GM19035 (cell line): ENCODE results near the gene GRM7.
A peak's percentile ranks its signal among the peaks of the same experiment; 100 is the strongest.

Experiments
- ATAC-seq: cut with Tn5 transposase; IDR thresholded peaks from one replicate; pipeline ENCODE4 v1.9.1; 2021; ENCODE audit not compliant: unreplicated experiment

GRM7 gene

DNA sequence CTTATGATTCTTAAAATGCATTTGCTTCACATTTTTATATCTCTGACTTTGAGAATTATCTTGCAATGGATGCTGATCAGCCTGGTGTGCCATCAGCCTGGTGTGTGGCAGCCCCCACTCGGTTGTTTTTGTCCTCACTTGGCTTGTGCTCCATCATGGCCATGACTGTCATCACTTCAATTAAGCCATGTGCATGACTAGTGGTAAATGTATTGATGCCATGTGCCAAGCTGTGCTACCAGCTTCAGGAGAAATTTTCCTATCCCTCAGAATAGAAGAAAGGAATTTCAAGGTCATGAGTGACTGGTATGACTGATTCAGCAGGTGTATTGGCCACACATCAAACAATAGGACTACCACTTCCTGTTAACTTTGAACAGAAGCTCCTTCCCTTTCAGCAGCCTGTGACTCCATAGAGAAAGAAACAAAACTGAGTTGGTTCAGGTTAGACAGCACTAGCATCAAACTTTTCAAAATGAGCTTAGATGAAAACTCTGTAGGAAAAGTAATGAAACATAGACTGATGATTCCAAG is 251.7 kb downstream of the GRM7 start:
- ATAC-seq, result no peak

DNA sequence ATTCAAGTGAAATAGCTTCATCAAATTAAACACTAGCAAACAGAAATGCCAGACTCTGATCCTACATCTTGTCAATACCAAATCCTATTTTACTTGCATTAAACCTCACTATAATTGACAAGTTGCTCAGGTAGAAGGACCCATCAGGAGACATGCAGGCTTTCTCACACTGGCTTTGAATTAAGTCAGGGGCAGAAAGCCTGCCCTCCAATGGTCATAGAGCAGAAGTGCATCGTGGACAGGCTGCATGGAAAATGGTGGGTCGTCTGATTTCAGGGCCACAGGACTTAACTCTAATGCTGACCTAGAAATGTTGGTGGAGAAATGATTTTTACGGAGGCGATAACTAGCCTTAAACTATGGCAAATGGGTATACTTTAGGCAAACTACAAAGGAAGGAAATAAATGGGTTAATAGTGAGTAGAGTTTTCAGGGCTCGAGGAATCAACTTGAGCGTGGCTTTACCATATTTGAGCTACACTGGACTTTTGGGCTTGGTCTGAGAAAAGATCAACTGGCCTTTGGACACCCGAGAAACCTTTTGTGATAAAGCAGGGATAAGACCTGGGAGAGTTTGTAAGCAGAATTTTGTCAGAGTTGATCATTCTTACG is 283.9 kb downstream of the GRM7 start:
- ATAC-seq, result peak; percentile 86

DNA sequence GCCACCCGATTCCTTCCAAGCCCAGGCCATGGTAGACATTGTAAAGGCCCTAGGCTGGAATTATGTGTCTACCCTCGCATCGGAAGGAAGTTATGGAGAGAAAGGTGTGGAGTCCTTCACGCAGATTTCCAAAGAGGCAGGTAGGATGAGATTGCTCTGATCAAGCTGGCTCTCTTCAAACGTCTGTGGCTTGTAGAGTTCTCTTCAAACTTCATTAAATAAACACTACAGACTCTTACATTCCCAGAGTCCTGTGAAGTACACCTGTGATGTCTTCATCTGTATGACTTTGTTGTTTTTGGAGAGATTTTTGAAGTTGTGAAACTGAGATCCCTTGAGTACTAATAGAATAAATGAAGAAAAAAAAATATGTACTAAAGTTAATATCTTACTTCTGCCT is 285.6 kb downstream of the GRM7 start:
- no peak for ATAC-seq

DNA sequence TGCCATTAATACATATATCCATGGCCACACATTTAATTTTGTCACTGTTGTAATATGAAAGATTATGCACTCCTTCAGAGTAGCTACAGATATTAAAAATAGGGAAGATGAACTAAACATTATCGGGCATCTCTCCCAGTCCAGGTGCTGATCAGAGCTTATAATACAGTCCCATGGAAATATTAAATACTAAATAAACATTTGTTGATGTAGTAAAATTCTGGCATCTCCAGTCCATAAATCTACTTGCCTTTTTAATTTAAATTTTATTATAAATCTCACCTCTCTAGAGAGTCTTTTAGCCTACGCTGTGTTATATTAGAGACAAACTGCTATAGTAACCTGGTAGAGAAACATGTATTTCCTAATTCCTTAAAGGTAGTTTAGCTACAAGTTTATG is 297.6 kb downstream of the GRM7 start:
- no peak for ATAC-seq

DNA sequence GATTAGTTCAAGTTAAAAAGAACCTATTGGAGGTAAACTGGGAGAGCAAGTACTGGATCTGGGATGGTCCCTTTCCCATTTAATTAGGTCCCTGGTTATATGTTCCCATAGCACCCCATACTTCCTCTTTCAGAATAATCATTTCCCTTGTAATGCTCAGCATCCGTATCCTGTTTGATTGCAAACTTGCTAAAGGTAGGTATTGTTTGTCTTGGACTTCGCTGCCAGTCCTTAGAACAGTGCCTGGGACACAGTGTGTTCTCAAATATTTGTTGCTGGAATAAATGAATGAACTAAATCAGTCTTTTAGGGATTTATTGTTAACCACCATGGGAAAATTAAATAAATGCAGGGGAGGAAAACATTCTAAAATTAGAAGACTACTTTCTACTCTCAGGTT is 299.8 kb downstream of the GRM7 start:
- no peak for ATAC-seq

DNA sequence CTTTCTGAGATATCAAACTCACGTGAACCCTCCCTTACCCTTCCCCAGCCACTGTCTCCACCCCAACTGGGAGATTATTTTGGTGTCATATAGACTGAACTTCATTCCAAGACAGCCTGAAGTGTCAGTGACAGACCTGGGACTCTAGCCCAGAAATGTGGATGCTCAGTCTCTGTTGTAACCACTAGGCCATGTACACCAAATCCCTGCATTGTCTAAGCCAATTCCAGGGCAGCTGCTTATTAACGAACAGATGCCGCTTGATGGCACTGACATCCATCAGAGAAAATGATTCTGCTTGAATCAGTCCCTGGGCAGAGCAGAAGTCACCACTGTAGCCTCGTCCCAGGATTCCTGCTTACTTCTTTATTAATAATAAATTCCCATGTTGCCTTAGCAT is 305.5 kb downstream of the GRM7 start:
- ATAC-seq, result no peak

DNA sequence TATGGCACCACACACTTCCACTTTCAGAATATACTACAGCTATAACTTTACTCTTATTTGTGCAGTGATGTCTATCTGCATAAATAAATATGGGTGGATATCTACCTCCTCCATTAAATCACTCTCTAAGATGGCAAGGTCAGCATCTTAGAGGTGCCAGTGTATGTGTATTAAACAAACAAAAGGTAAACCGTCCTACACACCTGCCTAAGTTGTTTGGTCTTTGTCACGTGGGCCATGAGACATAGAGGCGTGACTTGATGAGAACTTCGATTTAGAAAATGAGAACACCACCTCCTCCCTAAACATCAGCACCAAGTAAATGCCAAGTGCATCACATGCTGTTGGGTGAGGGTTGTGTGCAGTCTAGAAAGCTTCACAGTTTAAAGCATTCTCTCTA is 310.6 kb downstream of the GRM7 start:
- ATAC-seq, result no peak

DNA sequence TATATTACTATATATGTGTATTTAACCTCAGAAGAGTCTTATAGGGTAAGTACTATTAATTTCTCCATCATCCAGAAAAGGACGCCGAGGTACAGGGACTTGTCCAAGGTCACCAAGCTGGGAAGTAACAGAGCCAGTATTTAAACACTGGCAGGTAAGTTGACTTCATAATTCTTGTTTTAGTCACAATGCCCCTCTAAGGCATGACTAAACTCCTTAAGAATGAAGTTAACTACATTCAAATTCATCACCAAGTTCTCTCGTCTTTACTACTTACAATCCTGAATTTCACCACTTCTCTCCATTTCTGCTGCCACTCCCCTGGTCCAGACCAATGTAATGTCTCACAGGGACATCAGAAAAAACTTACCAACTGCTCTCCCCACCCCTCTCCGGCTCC is 312.1 kb downstream of the GRM7 start:
- no peak for ATAC-seq

DNA sequence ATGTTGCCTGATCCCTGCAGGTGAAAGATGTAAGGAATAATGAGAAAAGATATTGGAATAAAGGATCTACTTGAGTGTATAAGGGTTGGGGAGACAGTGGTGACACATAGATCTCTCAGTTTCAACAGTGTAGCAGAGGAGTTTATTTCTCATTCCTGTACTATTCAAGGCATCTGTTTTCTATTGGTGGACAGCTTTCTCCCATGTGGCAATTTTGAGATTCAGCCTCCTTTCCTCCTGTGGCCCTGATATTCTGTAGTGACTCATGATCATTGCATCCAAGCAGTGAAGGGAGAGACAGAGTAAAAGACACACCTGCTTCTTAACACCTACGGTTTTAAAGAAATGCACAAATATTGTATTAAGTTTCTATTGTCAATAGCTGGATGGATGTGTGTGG is 327.6 kb downstream of the GRM7 start:
- no peak for ATAC-seq

DNA sequence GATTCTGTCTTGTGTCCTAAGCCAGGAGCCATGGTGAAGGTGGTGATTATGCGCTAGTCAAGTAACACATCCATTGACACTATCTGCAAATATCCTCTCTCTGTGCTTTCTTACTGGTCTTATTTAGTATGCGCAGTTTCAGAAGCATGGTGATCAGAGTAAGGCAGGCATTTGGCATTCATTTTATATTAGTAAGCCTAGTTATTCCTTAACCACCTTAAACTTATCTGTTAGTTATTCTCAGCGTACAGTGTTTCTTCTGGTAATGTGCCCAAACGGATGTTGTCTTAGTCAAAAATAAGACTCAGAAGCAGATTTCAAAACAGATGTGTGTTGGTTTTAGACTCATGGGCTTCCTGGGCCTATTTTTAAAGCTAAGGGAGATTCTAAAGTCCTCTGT is 329.2 kb downstream of the GRM7 start:
- no peak for ATAC-seq

DNA sequence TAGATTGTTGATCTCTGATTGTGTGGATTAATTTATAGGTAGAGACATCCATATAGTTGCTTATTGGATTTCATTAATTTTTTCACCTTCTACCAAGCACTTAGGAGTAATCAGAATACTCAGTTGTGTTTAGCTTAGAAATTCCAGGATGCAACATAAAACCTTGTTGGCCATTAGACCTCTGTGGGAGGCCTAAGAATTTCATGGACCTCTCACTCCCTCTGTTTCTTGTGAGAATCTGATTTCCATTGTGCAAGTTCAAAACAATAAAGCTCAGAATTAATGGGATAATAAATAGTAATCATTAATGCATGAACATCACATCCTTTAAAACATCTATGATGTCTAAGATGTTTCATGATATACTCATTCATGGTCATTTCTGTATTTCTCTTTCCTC is 332.4 kb downstream of the GRM7 start:
- no peak for ATAC-seq

DNA sequence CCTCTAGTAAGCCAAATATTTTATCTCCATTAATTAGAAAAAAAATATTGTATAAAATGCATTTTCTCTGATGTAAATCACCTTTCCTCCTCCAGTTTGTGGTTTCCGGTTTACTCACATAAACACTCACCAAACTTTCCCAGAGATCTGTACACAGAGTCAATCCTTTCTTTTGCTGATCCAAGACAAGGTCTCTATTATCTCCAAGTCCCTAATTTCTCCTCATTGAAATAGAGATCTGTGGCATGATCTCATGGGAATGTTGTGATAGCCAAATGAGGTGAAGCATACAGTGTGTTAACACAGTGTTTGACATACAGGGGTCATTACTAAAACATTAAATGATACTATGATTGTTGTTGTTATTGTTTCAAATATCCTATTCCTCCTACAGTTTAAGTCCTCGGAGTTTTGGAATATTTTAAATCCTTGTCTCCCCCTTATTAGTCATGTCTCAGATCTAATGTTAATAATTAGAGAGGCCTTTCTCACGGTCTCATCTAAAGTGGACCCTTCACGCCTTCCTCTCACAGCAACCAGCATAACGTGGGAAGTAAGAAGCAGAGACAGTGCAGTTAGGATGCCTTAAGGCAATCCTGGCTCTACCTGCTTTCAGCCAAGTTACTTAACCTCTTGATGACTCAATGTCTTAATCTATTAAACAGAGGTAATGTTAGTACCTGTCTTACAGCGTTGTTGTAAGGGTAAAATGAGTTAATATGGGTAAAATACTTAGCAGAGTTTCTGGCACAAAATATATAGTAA is 333.3 kb downstream of the GRM7 start:
- no peak for ATAC-seq

DNA sequence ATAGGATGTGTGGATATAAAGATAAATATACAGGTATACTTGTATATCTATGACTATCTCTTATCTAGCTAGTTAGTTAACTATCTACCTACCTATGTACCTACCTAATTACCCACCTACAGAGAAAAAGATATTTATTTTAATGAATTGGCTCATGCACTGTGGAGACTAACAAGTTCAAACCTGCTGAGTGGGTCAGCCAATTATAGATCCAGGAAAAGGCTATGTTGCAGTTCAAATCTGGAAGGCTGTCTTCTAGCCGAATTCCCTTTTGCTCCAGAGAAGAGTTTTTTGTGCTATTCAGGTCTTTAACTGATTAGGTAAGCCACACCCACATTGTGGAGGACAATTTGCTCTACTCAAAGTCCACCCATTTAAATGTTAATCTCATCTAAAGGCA is 335.0 kb downstream of the GRM7 start:
- ATAC-seq, result no peak

DNA sequence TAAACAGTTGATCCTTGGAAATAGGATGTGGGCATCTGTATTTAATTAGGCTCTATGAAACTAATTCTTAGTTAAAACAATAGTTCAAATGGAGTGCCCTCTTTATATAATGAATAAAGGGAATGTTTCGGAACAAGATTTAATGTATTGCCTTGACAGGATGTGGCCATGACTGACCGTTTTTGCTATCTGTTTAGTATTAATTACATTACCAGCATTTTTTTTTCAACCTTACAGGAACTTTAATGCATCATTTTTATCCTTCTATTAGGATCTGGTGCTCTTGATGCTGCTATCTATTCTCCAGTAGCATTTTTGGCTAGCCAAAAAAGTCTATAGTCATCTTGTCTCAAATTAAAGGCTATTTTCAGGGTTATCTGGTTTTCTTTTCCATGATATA is 340.9 kb downstream of the GRM7 start:
- ATAC-seq, result no peak

DNA sequence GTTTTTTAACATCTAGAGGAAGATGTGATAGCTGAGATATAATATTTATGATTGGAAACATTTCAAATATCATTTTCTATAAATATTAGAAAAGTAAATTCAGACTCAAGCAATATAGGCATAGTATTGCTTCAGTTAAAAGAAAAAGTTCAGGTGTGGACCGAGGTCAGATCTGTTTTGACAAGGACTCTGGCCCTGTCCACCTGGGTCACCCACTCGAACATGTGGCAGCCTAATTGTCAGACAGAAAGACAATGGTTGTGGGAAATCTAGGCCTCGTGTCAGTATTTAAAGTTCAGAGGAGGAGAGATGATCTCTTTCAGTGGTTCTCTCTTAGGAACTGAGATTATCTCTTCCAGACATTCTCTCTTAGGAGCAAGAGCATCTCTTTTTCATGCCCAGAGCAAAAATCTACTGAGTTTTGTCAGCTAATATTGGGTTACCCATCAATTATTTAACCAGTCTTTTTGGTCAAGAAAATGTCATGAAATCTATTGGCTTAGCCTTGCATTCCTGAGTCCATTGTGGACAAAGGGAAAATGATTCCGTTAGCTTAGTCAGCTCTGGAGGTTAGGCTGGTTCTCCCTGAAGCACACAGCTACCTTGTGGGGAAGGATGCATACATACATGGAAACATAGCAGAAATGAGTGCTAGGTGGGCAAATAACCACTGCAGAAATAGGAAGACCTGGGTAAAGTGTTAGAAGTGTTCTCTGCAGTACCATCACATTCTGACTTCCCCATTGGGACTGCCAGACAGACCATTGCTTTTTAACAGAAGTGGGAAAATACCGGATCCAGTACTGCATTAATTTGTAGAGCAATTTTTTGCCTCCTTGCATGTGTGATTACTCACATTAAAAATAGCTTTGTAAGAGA is 343.3 kb downstream of the GRM7 start:
- ATAC-seq, result no peak

DNA sequence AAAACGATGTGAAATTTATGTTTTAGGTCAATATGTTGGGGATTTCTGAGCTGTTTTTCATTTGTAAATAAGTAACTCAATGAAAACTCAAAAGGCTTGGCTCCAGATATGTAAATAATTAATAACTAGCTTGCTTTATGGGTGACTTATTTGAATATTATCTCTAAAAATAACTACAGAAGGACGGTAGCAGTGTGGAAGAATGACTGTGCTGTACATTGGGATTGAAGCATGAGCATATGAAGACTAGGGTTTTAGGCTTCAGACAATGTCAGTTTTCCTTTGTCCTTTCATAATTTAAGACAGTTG is 343.9 kb downstream of the GRM7 start:
- ATAC-seq, result no peak

DNA sequence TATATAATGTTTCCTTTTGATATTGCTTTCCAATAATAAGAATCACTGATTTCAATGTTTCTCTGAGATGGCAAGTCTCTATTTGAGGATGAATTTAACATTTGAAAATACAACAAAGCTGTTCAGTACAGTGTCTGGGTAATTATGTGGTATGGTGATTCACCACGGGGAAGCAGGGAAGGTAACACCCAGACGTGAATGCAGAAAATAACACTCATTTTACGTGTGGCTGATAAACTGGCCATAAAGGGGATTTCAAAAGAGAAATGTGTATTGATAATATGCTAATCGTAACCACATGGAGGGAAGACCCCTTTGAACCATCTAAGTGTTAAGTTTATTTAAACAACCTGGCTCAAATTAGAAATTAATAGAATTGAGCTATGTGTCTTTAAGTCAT is 344.6 kb downstream of the GRM7 start:
- ATAC-seq, result peak; percentile 55

DNA sequence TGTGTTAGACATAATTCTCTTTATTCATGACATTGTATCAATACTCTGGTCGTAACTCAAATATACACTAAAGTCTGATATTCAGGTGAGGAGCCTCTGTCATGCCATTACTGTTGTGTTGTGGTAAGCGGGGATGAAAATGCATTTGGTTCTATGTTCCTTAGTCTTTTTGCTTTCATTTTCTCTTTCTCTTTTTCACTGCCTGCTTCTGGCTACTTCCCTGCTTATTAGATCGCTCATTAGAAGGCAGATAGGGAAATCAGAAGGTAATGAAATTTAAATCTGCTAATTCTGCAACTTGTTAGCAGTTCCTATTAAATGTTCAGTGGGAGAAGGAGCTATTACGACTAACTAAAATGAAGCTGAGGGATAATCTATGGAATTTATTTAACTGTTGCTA is 345.0 kb downstream of the GRM7 start:
- ATAC-seq, result peak; percentile 76

DNA sequence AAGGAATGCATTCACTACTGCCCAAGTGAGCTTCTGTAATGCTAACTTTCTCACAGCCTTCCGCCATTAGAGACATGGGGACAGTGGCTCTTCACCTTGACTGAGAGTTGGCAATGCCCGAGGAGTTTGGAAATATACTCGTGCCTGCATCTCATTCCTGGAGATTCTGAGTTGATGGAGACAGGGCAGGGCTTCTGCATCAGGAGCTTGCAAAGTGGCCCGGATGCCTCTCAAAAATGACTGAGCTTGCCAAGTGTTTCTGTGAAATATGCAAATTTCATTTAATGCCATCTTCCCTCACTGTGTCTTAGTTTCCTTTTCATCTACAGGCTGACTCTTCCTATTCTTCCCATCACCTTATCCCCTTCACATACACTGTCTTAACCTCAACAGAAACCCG is 346.2 kb downstream of the GRM7 start:
- ATAC-seq, result no peak

DNA sequence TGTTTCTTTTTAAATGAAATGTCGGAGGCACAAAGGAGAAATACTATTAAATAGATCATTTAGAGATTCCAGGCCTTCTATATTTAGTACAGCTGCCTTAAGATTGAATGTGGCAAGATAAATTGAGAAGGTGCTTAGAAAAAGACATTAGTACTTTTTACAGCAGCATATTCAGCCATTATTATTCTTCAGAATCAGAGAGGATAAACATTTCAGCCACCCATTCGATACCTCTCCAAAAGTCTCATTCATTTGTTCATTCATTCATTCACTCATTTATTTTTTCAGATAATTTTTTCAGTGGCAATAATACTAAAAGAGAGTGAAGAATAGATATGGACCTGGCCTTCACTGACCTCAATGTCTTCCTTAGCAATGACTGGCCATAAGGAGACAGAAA is 347.0 kb downstream of the GRM7 start:
- no peak for ATAC-seq

DNA sequence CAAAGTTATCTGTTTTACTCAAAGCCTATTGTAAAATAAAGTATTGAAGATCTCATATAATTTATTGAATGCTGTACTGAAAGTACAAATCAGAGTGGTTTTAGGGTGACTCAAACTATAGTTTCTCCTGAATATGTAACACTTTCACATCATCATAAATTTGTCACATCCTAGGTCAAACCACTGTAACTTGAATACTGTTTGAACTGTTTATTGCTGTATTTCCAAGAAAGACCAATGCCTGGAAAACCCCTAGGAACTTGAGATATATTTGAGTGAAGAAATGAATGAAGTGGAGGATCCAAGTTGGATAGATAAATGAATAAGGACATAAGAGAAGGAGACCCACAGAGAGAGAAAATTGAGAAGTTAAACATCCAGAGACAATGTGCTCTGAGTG is 348.2 kb downstream of the GRM7 start:
- ATAC-seq, result no peak

DNA sequence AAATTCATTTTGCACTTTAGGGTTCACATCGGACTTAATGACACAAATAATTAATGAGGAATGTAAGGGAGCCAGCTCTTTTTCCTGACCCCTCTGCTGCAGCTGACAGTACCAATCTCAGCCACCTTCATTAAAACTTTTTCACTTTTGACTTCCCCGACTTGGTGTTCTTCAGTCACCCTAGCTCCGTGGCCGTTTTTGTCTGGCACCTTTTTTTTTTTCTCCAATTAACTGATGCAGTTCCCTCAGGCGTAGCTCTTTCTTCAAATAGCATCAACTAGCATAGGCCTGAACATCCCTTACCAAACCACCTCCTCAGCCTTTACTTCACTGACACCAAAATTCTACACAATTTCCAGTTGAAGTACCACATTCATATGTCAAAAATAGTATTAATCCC is 350.8 kb downstream of the GRM7 start:
- no peak for ATAC-seq
